HG03060 (cell line): ENCODE measurements around the gene NHLRC2.
A peak's percentile ranks its signal among the peaks of the same experiment; 100 is the strongest.

Source experiments
- ATAC-seq: cut with Tn5 transposase; IDR thresholded peaks from one replicate; pipeline ENCODE4 v1.9.1; 2021; ENCODE audit warnings: low read depth, moderate number of reproducible peaks; ENCODE audit not compliant: unreplicated experiment

NHLRC2 gene

DNA sequence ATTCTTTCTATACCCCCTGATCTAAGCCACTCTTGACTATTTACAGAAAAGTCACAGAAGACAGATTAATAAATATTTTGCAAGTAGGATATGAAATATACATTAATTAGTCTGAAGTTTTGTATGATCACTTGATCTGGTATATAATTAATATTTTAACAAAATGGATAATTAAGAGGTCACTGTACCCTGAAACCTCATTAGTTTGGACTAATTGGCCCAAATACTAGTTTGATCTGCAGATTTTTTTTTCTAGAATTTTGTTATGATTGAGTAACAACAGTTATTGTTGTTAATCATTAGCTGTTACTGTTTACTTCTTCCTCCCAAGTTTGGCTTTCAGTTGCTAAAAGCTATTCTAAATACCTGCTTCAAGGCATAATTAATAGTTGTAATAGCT lies 2.7 kb downstream of the NHLRC2 start:
- no peak for ATAC-seq

DNA sequence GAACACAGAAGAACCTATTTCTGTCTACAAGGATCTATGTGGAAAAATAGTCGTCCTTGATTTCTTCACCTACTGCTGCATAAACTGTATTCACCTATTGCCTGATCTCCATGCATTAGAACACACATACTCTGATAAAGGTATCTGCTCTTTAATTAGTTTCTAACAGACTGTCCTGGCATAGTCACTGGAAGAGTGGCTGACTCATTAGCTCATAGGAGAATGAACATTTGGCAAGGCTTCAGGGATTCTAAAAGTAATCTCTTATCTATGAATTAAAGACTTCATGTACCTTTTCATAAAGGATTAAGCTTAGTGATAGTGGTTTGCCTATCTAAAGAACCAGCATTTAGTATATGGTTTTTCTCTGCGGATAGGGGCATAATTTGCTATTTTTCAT lies 4.1 kb downstream of the NHLRC2 start:
- no peak for ATAC-seq

DNA sequence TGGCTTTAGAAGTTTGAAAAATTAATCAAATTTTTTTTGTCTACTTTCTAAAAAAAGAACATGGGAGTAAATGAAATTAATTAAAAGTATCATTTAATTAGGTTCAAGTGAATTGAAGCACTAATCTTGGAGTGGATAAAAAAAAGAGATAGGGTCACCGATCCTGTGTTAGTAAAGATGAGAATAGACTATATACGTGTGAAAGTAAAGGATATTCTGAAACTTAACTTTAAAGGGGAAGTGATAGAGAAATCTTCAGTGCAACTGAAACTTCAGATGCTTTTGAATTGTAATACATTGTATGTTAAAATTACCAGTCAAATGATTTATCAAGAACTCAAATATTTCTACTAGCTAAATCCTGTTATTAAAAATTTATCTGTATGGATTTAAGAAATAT lies 4.8 kb downstream of the NHLRC2 start:
- peak; percentile 37 for ATAC-seq

DNA sequence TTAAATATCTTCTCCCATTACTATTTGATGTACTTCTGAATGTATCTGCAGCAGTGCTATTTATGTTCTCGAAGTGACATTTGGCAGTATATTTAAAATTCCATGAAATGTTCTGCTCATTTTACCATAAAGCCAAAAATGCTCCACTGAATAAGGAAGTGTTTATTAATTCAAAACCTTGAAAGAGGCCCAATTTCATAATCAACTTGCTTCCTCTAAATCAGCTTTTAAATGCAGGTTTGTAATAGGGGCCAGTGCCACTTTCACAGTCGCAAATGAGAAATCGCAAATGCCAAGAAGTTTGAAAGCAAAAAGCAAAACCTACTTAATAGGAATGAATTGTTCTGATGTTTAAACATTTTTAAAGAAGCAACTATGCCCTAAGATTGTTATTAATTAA lies 11.4 kb downstream of the NHLRC2 start:
- ATAC-seq: no peak

- no peak for ATAC-seq
These were observed 12.3 kb downstream of the NHLRC2 start for GRCh38 chr10:113866551-113867394.

GRCh38 chr10:113867904-113868303 lies 13.4 kb downstream of the NHLRC2 start:
- no peak for ATAC-seq

GRCh38 chr10:113869789-113870188 lies 15.3 kb downstream of the NHLRC2 start:
- ATAC-seq: no peak

GRCh38 chr10:113872139-113873030 lies 17.9 kb downstream of the NHLRC2 start:
- ATAC-seq: no peak

- ATAC-seq: no peak
These were observed 20.8 kb downstream of the NHLRC2 start for GRCh38 chr10:113875212-113875611.

GRCh38 chr10:113876461-113876860 lies 22.0 kb downstream of the NHLRC2 start:
- no peak for ATAC-seq

DNA sequence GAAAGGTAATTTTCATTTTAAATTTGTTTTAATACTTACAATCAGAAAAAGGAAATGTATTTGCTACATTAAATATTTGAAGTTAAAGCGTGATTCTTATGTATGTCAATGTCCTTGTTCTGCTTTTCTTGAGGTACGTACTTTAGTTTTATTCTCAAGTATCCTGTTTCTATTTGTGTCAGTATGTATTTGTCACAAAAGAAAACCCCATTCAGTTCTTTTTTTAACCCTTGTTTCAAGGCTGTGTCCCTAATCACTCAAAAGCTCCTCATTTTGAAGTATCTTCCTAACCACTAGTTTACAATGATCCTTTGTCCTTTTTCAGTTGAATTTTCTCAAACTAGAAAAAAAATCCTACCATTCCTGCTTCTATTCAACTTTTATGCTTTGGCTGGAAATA lies 25.2 kb downstream of the NHLRC2 start:
- ATAC-seq: peak; percentile 83

DNA sequence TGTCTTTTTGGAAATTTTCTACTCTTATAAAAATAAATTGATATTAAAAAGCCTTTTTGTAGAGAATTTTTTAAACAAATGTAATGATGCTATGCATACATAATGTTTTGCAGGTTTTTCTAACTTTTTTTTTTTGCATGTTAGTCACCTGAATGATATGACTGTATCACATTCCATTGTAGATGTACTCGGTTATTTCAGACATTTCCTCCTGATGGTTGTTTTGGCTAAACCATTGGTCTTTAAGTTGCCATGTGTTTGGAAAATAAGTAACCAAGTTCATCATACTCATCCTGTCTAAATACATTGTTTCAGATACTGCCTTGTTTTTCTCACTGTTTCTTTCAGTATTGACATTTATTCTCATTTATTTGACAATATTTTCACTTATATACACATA lies 25.8 kb downstream of the NHLRC2 start:
- no peak for ATAC-seq

GRCh38 chr10:113882240-113882639 lies 27.8 kb downstream of the NHLRC2 start:
- no peak for ATAC-seq

DNA sequence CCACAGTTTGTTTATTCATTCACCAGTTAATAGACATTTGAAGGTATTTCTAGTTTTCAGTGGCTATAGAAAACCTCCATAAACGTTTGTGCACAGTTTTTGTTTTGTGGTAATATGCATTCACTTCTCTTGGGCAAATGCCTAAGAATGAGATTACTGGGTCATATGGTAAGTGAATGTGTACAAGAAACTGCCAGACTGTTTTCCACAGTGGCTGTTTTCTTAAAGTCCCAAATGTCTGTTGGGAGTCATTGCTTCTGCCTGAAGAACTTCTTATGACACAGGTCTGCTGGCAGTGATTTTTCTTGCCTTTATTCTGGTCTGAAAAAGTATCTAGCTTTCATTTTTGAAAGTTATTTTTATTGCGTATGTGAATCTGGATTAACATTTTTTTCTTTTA lies 35.5 kb downstream of the NHLRC2 start:
- ATAC-seq: no peak

DNA sequence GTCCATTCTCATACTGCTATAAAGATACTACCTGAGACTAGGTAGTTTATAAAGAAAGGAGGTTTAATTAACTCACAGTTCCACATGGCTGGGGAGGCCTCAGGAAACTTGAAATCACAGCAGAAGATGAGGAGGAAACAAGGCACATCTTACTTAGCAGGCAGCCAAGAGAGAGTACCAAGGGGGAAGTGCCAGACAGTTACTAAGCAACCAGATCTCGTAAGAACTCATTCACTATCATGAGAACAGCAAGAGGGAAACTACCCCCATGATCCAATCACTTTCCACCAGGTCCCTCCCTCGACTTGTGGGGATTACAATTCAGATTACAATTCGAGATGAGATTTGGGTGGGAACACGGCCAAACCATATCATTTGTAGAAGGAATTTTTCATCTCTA lies 36.3 kb downstream of the NHLRC2 start:
- no peak for ATAC-seq

DNA sequence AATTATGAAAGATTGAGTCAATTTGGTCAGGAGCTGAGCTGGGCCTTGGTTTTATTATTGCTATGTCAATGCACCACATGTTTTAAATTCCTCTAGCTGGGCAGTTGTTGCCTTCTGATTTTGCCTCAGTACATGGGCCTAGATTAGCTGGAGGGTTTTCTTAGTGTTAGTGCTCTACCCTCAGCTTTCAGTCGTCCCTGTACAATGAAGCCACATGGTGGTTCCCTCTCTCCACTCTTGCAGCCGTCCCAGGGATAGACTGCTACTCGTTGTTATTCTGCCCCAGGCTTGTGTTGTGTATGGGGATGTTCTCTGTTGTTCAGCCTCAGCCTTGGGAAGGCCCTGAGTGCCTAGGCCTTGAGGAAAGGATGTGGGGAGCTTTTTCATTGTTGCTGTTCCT lies 37.0 kb downstream of the NHLRC2 start:
- no peak for ATAC-seq

DNA sequence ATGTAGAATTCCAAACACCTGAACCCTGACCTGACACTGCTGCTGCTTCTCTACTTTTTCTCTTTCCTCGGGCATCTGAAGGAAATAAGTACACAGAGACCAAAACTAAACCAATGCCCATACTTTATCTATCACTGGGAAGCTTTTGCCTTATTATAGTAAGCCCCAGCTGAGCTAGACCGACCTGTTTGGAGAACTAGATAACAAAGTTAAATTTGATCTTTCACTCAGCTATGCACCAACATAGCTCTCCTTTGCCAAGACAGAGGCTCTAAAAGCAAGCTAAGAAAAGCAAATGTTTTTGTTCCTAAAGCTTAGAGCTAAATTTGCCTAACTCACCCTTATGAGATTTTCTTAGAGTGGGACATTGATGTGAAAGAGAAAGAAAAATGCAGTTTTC lies 39.1 kb downstream of the NHLRC2 start:
- no peak for ATAC-seq

GRCh38 chr10:113894581-113894980 lies 40.1 kb downstream of the NHLRC2 start:
- ATAC-seq: no peak

DNA sequence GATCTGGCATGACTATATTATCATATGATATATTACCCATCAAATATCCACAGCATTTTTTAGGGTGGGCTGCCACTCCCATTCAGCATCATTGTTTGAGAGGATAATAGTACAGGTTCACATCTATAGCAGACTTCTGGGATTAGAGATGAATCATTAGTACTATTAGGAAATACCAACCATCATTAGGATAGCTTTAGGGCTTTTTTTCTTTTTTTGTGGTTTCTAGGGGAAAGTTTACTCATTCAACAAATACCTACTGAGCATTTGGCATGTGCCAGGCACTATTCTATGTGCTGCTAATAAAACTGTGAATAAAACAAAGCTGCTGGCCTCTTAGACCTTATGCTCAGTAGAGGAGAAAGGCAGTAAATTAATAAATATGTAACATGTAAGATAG lies 40.6 kb downstream of the NHLRC2 start:
- ATAC-seq: no peak

- ATAC-seq: no peak
These were observed 43.5 kb downstream of the NHLRC2 start for GRCh38 chr10:113897693-113898618.
